ENCODE data around the gene CCND2. TPM values are rescaled to one million over a fixed set of nuclear protein-coding genes. Genes with fewer than 3 reads are reported as not detected.

CCND2 gene
- total RNA-seq, 1 donor from 2014 or later, result 186 TPM

DNA sequence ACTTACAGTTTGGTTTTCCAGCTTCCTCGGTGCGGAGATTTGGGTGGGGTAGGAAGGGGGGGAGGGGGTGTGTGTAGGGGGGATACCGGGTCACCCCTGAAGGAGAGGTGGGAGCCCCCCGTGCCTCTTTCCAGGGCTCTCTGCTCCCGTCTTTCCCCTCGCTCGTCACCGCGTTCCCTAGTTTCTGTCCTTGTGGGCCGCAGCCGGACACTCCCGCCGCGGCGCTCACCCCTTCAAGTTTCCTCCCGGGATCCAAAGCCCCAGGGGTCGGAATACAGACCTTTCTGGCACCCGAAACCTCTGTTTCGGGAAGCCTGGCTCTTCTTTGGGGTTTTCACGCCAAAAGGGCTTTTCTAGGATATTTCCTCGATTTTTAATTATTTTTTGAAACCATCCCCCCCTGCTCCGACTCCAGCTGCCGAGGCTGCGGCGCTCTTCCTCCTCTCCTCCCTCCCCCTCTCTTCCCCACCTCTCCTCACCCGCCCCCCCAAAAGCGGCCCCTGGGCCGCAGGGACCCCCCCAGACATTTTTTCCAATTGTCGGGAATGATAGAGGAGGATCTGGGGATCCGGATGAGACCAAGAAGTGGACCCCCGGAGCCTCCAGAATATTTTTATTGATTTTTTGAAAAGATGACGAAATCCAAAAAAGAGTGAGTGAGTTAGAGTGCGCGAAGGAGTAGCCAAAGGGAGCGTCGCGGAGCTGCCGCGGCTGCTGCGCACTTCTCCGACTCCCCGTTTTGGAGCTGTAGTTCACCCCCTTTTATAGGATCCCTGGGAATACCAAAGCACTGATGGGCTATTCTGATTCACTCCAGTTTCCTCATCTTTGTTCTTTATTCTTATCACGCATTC is 1.7 kb downstream of the CCND2 start:
- Mint-ChIP-seq H3K27ac (ENCODE audit: unreplicated experiment) (peak overlapping the region; percentile 96), H3K36me3 (ENCODE audit: low read depth) (peaks cover 25% of the 10 kb centered on the region), H3K27me3 (ENCODE audit: low read depth) (peaks cover 16% of the 10 kb centered on the region), H3K9me3 (no peaks in the 10 kb centered on the region), H3K4me1 (peaks cover 64% of the 10 kb centered on the region), H3K4me3 (peak overlapping the region; percentile 99)
- TF ChIP-seq, protein P1, sequence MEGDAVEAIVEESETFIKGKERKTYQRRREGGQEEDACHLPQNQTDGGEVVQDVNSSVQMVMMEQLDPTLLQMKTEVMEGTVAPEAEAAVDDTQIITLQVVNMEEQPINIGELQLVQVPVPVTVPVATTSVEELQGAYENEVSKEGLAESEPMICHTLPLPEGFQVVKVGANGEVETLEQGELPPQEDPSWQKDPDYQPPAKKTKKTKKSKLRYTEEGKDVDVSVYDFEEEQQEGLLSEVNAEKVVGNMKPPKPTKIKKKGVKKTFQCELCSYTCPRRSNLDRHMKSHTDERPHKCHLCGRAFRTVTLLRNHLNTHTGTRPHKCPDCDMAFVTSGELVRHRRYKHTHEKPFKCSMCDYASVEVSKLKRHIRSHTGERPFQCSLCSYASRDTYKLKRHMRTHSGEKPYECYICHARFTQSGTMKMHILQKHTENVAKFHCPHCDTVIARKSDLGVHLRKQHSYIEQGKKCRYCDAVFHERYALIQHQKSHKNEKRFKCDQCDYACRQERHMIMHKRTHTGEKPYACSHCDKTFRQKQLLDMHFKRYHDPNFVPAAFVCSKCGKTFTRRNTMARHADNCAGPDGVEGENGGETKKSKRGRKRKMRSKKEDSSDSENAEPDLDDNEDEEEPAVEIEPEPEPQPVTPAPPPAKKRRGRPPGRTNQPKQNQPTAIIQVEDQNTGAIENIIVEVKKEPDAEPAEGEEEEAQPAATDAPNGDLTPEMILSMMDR (conservative IDR thresholded peaks at IDR 0.05), result no peak
- DNase-seq (ENCODE audit: low read depth, low spot score), result peak; percentile 26

DNA sequence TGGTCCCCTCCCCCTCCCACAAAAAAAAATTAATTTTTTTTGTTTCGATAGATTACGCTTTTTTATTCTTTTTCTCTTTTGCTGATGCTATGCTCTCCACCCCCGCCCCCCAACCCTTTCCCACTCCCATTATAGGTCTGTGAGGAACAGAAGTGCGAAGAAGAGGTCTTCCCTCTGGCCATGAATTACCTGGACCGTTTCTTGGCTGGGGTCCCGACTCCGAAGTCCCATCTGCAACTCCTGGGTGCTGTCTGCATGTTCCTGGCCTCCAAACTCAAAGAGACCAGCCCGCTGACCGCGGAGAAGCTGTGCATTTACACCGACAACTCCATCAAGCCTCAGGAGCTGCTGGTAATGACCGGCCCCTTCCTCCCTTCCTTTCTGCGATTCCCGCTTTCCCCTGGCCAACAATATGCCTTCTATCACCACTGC is 2.3 kb downstream of the CCND2 start:
- TF ChIP-seq, protein P1 (conservative IDR thresholded peaks at IDR 0.05), result no peak
- DNase-seq (ENCODE audit: low read depth, low spot score), result no peak
- peak overlapping the region; percentile 99 for H3K4me3 Mint-ChIP-seq
- H3K36me3 Mint-ChIP-seq (ENCODE audit: low read depth), result peaks cover 25% of the 10 kb centered on the region
- peaks cover 67% of the 10 kb centered on the region for H3K4me1 Mint-ChIP-seq
- H3K9me3 Mint-ChIP-seq, result no peaks in the 10 kb centered on the region
- H3K27ac Mint-ChIP-seq (ENCODE audit: unreplicated experiment), result peak overlapping the region; percentile 96
- peaks cover 11% of the 10 kb centered on the region for H3K27me3 Mint-ChIP-seq (ENCODE audit: low read depth)

DNA sequence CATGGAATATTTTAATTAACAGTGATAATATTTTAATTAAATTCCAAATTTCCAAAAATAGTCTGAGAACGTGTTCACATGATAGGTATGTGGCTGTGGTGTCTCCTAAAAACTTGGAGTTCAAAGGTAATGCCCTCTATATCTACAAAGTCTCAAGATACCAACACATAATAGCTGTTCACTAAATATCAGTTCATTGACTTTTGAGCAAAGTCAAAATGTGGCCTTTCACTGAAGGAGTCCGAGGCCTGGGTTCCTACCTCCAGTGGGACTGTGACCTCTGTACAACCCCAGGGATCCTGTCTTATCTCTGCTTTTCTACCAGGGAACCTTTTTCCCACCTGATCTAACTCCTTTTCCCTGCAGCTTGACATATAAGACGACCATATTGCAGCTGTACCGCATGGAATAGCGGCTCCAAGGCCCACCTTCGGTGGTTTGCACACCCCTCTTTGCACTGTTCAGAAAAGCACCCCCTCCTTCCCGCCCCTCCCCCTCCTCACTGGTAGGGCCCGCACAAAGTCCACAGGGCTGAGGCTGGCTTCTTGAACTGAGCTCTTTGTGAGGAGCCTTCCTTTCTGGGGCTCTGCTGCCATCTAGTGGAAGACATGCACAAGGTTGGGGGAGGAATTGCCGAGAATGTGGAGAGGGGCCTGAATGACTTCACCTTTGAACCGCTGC is 3.1 kb downstream of the CCND2 start:
- H3K9me3 Mint-ChIP-seq, result no peaks in the 10 kb centered on the region
- H3K27me3 Mint-ChIP-seq (ENCODE audit: low read depth), result peaks cover 6% of the 10 kb centered on the region
- DNase-seq (ENCODE audit: low read depth, low spot score), result peak; percentile 84
- H3K36me3 Mint-ChIP-seq (ENCODE audit: low read depth), result peaks cover 25% of the 10 kb centered on the region
- peaks cover 70% of the 10 kb centered on the region for H3K4me1 Mint-ChIP-seq
- H3K4me3 Mint-ChIP-seq, result peak overlapping the region; percentile 99
- H3K27ac Mint-ChIP-seq (ENCODE audit: unreplicated experiment), result no peak overlapping the region
- TF ChIP-seq, protein P1 (conservative IDR thresholded peaks at IDR 0.05), result peak; percentile 98

DNA sequence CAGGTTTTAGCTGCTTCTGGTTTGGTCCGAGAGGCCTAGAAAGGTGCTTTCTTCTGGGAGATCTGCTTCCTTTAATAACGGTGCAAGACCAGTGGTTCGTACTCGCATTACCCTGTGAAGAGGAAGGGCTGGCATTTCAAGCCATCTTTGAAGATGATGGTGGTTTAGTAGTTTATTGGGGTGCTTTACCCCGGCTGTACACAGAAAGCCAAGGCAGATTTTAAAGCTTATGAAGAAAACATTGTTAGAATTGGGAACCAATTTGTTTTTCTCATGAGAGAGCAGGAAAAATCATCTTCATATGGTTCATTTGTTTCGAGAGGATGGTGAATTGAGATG is 3.6 kb downstream of the CCND2 start:
- H3K4me3 Mint-ChIP-seq, result peak overlapping the region; percentile 99
- TF ChIP-seq, protein P1 (conservative IDR thresholded peaks at IDR 0.05), result peak; percentile 38
- no peak overlapping the region for H3K27ac Mint-ChIP-seq (ENCODE audit: unreplicated experiment)
- H3K9me3 Mint-ChIP-seq, result no peaks in the 10 kb centered on the region
- DNase-seq (ENCODE audit: low read depth, low spot score), result no peak
- peaks cover 3% of the 10 kb centered on the region for H3K27me3 Mint-ChIP-seq (ENCODE audit: low read depth)
- peaks cover 70% of the 10 kb centered on the region for H3K4me1 Mint-ChIP-seq
- H3K36me3 Mint-ChIP-seq (ENCODE audit: low read depth), result peaks cover 25% of the 10 kb centered on the region

DNA sequence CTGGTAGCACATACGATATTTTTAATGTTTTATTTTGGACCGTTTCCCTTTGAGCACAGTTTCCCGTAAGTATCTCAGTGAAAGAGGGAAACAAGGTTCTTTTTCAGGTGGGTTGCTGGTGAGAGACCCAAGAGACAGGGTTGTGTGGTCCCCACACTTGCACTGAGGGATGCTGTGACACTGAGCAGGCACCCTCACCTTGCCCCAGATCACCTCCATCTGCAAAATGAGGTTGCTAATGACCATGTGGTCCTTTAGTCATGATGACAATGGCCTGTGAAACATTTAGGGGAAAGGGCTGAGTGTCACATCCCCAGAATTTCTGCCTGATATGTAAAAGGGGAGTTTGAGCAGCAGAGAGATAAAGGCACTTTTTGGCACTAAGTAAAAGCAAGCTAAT is 4.3 kb downstream of the CCND2 start:
- no peak overlapping the region for H3K27ac Mint-ChIP-seq (ENCODE audit: unreplicated experiment)
- DNase-seq (ENCODE audit: low read depth, low spot score), result no peak
- no peaks in the 10 kb centered on the region for H3K9me3 Mint-ChIP-seq
- TF ChIP-seq, protein P1 (conservative IDR thresholded peaks at IDR 0.05), result no peak
- H3K4me1 Mint-ChIP-seq, result peaks cover 72% of the 10 kb centered on the region
- peaks cover 31% of the 10 kb centered on the region for H3K36me3 Mint-ChIP-seq (ENCODE audit: low read depth)
- peaks cover 3% of the 10 kb centered on the region for H3K27me3 Mint-ChIP-seq (ENCODE audit: low read depth)
- H3K4me3 Mint-ChIP-seq, result peak overlapping the region; percentile 81
